BE2C (cell line): ENCODE measurements around the gene ASTN2.

Source experiments
- DNase-seq: peaks from one replicate; pipeline ENCODE4 v3.0.0-alpha.2; 2020
- H3K27me3 ChIP-seq: fragments of 250-450 bp; sonication (Bioruptor Pico); 2 replicates; pipeline ENCODE4 v1.5.1; 2020; ENCODE audit warnings: mild to moderate bottlenecking
- H3K36me3 ChIP-seq: fragments of 250-450 bp; sonication (Bioruptor Pico); 2 replicates; pipeline ENCODE4 v1.5.1; 2020; ENCODE audit warnings: mild to moderate bottlenecking
- H3K4me1 ChIP-seq: fragments of 250-450 bp; sonication (Bioruptor Pico); 2 replicates; pipeline ENCODE4 v1.5.1; 2020
- H3K4me3 ChIP-seq: 2 replicates; pipeline ENCODE4 v1.5.1; 2011; ENCODE audit warnings: low read depth, low read length
- H3K9me3 ChIP-seq: fragments of 250-450 bp; sonication (Bioruptor Pico); 2 replicates; pipeline ENCODE4 v1.5.1; 2020
- CTCF ChIP-seq: IDR thresholded peaks from 2 replicates; pipeline ENCODE4 v1.5.1; 2012; ENCODE audit warnings: mild to moderate bottlenecking, low read depth, low read length

The ASTN2 gene

GRCh38 chr9:117304549-117304948, 110.3 kb downstream of the ASTN2 start:
- H3K9me3 ChIP-seq = no peaks in the 10 kb centered on the region
- TF ChIP-seq CTCF = no peak
- peaks cover 68% of the 10 kb centered on the region for H3K4me1 ChIP-seq
- H3K4me3 ChIP-seq = no peak overlapping the region
- H3K36me3 ChIP-seq = peaks cover 11% of the 10 kb centered on the region; the same call in 1 of the 2 replicates
- DNase-seq = peak; percentile 31
- no peaks in the 10 kb centered on the region for H3K27me3 ChIP-seq

- no peaks in the 10 kb centered on the region for H3K9me3 ChIP-seq
- no peak overlapping the region for H3K4me3 ChIP-seq
- DNase-seq = peak; percentile 65
- peaks cover 6% of the 10 kb centered on the region; the same call in 1 of the 2 replicates for H3K36me3 ChIP-seq
- H3K4me1 ChIP-seq = peaks cover 66% of the 10 kb centered on the region
- no peak for TF ChIP-seq CTCF
- H3K27me3 ChIP-seq = no peaks in the 10 kb centered on the region
These were observed 111.1 kb downstream of the ASTN2 start for GRCh38 chr9:117303643-117304230.

- Histone ChIP-seq H3K27me3 (no peaks in the 10 kb centered on the region), H3K4me3 (no peak overlapping the region), H3K9me3 (no peaks in the 10 kb centered on the region), H3K36me3 (peaks cover 6% of the 10 kb centered on the region; the same call in 1 of the 2 replicates), H3K4me1 (peaks cover 61% of the 10 kb centered on the region)
- TF ChIP-seq CTCF = no peak
- no peak for DNase-seq
These were observed 112.4 kb downstream of the ASTN2 start for GRCh38 chr9:117302487-117302886.

- no peak for TF ChIP-seq CTCF
- H3K4me3 ChIP-seq = no peak overlapping the region
- no peaks in the 10 kb centered on the region for H3K27me3 ChIP-seq
- peaks cover 9% of the 10 kb centered on the region for H3K36me3 ChIP-seq
- peaks cover 44% of the 10 kb centered on the region for H3K4me1 ChIP-seq
- no peaks in the 10 kb centered on the region for H3K9me3 ChIP-seq
- no peak for DNase-seq
These were observed 114.3 kb downstream of the ASTN2 start for GRCh38 chr9:117300371-117301110.

- Histone ChIP-seq H3K9me3 (no peaks in the 10 kb centered on the region), H3K4me1 (peaks cover 28% of the 10 kb centered on the region), H3K36me3 (peaks cover 29% of the 10 kb centered on the region), H3K27me3 (no peaks in the 10 kb centered on the region), H3K4me3 (no peak overlapping the region)
- DNase-seq = no peak
- TF ChIP-seq CTCF = no peak
These were observed 118.4 kb downstream of the ASTN2 start for GRCh38 chr9:117296453-117296852.
